ENCODE data around the gene STIP1.

DNA sequence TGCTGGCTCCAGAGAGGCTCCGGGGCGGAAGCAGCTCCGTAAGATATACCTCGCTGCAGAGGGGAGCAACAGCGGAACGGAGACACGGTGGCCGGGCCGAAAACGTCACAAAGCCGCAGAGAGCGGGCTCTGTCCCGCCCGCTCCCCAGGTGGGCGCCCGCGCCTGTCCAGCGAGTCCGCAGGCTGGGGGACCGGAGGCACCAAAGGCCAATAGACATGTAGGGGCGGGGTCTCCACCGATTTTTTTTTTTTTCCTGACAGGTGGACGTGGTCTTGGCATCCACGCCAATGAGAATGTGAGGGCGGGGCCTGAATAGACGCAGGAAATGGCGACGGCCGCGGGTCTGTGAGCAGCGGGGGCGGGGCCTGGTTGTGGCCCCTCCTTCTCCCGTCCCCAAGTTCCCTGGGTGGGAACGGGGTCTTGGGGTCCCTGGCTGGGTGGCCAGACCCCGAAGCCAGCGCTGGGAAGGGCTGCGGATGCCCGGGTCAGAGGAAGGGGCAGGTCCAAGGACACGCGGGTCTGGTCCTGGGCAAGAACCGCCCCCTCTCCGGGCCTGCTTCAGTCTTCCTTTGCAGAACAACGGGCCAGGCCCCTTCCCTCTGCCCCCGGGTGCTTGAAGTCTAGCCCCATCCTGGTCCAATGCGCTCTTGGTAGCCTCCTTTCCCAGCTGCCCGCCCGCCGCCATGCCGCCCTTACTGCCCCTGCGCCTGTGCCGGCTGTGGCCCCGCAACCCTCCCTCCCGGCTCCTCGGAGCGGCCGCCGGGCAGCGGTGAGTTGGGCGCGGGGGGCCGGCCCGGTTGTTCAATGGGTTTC, 44.4 kb downstream of the STIP1 start, which contains the start of gene DNAJC4:
- TF ChIP-seq REST (IDR thresholded peaks at IDR 0.05; ENCODE audit: low read depth) (no peak), YY1 (IDR thresholded peaks at IDR 0.05; ENCODE audit: low read depth) (peak; percentile 72), NFIC (IDR thresholded peaks at IDR 0.05) (no peak), MAX (IDR thresholded peaks at IDR 0.05) (no peak; the same call in 1 of the 2 replicates)

All from Ishikawa (cell line).